HG03196 (cell line): Measurements from ENCODE around the gene RTL1.

Source experiments
- ATAC-seq: cut with Tn5 transposase; IDR thresholded peaks from one replicate; pipeline ENCODE4 v1.9.1; 2021; ENCODE audit not compliant: unreplicated experiment

Gene RTL1

DNA sequence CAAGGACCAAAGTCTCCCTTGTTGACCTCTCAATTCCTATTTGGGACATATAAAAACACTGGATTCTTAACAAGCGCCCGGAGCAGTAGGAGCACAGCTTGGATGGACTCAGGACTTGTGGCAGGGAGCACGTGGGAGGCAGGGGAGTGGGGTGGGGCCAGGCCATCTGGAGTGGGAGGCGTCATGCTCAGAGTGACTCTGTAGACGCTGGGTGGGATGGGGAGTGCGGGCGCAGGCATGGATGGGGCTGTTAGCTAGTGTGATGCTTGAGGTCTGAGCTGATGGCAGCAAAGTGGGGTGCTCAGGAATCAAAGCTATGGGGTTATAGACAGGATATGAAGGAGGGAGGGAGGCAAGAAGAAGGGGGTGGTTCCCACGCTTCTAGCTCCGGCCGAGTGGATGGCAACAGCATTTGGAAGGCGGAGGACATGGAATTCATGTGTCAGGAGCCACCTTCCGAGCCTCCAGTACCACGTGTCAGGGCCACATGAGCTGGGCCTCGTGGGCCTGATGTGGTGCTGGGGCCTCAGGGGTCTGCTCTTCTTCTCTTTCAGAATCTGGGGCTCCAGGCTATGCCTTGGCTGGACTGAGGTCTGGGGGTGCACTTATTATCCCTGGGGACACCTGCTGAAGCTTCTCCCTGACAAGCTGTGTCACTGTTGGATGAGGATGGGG is 51.4 kb downstream of the RTL1 start:
- ATAC-seq: no peak

GRCh38 chr14:100851586-100851916 is 52.0 kb downstream of the RTL1 start:
- ATAC-seq: no peak

DNA sequence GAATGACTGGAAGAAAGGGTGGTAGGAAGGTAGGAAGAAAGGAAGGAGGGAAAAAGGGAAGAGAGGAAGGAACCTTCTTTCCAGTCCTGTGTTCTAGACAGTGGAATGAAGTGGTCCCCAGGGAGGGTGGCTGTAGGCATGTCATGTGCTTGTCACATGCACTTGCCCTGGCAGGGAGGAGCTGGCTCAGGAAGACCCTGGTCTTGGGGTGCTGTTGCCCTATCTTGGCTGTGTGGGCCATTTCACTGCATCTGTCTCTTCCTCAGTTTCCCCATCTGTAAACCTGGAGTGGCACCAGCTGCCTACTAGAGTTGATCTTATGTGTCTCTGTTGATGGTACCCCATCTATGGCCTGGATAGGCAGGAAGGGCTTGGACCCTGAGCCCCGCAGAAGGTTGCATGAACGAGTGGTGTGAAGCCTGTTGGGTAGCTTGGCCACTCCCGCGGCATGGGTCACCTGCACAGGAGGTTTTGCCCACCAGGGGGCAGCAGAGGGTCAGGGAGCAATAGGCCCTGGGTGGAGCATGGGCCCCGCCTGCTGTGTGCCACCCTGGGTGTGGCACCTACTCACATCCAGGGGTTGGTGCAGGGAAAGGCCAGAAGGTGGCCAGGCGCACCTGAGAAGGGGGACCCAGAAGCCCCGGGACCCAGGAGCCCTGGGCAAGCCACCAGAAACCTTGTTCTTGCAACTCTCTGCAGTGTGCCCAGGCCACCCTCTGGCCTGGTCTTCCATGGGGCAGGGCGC is 52.5 kb downstream of the RTL1 start:
- no peak for ATAC-seq

- no peak for ATAC-seq
Observed at GRCh38 chr14:100849115-100849781, 54.3 kb downstream of the RTL1 start.

- no peak for ATAC-seq
Observed at GRCh38 chr14:100846309-100846859, 57.1 kb downstream of the RTL1 start.

- no peak for ATAC-seq
Observed at GRCh38 chr14:100845341-100845740, 58.2 kb downstream of the RTL1 start.

- ATAC-seq: no peak
Observed at GRCh38 chr14:100844846-100845245, 58.7 kb downstream of the RTL1 start.

GRCh38 chr14:100844421-100844820 is 59.1 kb downstream of the RTL1 start:
- ATAC-seq: no peak

DNA sequence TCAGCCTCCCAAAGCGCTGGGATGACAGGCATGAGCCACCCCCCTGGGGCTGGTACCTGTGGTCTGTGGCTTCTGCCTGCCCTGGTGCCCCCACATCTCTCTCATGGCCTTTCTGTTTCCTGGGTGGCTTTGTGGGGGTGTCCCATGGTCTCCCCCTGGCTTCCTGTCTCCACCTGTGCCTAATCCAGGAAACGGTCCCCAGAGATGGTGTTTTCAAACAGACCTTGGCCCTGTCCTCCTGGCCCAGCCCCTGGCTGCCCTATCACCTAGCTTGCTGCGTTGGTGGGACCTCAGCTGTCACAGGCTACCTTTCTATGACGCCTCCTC is 59.5 kb downstream of the RTL1 start:
- no peak for ATAC-seq

- no peak for ATAC-seq
Observed at GRCh38 chr14:100842799-100843198, 60.7 kb downstream of the RTL1 start.

GRCh38 chr14:100841761-100842403 is 61.6 kb downstream of the RTL1 start:
- no peak for ATAC-seq

- ATAC-seq: no peak
Observed at GRCh38 chr14:100841066-100841760, 62.3 kb downstream of the RTL1 start.

DNA sequence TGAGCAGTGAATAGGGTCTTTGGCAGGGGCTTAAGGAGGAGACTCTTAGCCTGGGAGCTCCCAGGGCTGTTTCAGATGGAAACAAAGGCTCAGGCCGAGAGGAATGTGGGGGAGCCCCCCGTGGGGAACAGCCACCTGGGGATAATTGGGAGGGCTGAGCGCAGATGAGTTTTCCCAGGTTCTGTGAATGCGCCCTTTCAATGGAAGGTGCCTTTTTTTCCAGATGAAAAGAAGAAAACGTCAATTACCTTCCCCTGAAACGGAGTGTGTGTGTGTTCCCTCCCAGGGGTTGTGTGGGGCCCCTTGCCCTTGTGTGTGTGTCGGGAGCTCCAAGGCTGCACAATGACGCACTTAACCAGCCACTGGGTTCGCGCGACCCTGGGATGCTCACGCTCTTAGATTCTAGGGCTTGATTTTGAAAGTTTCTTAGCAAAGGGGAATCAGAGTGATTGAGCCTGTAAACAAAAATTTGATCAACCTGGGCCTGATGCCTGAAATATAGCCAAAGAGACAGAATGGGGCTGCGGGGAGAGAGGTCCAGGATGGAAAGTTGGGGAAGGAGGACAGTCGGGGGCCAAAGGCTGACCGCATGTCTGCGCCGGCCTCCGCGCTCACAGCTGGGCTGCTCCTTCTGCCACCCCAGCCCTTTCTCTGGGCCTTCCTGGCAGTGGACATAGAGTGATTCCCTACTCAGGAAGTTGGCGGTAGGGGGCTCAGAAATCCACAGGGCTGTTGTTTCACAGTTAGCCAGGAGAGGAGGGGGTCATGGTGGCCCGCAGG is 63.0 kb downstream of the RTL1 start:
- no peak for ATAC-seq

DNA sequence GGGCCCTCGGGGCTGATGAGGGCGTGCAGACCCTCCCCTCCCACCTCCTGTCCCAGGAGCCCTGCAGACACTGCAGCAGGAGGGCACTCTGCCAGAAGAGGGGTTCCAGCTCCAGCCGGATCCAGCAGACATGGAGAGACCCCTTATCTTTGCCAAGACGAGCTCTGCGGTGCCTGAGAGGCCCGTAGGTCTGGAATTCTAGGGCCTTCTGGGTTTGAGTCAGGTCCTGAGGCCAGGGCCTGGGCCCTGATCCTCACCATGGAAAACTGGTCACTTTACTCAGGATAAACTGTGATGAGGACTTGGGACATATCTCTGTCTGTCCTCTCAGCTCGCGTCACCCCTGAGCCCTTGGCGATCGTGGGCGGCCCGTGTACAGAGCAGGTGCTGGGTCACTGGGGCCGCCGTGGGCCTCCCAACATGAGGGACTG is 63.8 kb downstream of the RTL1 start:
- no peak for ATAC-seq

DNA sequence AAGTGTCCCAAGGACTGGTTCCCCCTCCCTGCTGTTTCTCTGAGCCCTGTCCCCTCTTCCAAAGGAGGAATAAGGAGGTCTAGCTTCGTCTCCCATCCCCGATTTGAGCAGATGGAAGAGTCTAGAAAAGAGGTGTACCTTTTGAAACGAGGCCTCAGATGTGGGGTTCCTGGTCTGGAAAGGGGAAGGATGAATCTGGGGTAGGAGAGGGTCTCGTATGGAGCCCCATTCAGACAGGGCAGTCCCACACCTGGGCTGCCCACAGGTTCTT is 64.3 kb downstream of the RTL1 start:
- no peak for ATAC-seq

GRCh38 chr14:100838493-100839314 is 64.8 kb downstream of the RTL1 start:
- no peak for ATAC-seq

GRCh38 chr14:100837805-100838350 is 65.6 kb downstream of the RTL1 start:
- ATAC-seq: no peak

DNA sequence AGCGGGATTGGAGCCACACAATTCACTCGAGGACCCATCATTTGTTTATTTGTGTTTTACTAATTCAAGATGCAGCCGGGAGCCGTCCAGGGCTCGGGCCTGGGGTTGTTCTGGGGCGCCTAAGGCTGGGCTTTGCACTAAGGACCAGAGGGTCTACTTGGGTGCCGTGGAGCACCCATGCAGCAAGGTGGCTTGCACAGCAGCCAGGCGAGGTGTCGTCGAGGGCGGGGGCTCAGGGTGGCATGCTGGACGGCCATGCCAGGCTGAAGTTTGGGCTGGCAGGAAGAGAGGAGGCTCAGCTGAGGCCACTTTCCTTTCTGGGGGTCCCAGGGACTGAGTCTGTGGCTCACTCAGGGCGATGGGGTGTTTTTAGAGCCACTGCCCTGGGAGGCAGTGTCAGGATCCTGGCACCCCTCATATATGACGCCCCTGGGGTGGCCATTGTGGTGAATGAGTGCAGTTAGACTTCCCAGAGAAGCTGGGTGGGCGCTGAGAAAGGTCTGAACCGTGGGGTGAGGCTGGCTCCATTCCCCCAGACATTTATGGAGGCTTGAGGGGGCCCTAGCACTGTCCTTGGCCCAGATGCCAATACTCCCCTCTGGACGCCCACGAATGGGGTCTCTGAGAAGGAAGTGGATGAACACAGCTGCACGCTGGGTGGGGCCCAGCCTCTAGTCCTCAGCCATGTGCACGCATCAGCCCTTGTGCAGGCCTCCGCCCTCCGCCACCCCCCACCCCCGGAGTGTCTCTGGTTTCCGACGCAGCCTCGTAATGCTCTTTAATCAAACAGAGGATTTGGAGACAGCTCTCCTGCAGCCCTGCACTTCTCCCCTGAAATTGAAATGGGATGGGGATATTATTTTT is 66.3 kb downstream of the RTL1 start:
- ATAC-seq: no peak
